Posterior vena cava (tissue), 2 donors: Measurements from ENCODE around the gene RPGRIP1L. TPM values are rescaled to one million over a fixed set of nuclear protein-coding genes. Genes with fewer than 3 reads are reported as not detected.

Experiments used
- DNase-seq: peaks from one replicate; pipeline ENCODE4 v3.0.0-alpha.2; 2020; ENCODE audit warnings: low spot score
- intact Hi-C, 2 donors: fragments of 100-400 bp; cut with DNase I; formaldehyde crosslinking; loops; one replicate each; pipeline versions ENCODE4 v1.14.1 to v1.14.2; 2022 to 2023
- total RNA-seq, 2 donors: library from RNA; stranded (reverse); fragmentation: NEBNext Ultra II Directional; extraction: Animal tissue kit (Norgen Biotek cat#: 25700); gene quantifications; one replicate each; pipeline ENCODE4 v1.2.1, GENCODE V29; 2021
- donor health status: DM: yes; HTN: yes; CAD: no.
- donor health status: DM: yes; HTN: yes; CAD: no.

The RPGRIP1L gene
- total RNA-seq, 2 donors from 2014 or later, result 6.6 to 6.8 TPM

DNA sequence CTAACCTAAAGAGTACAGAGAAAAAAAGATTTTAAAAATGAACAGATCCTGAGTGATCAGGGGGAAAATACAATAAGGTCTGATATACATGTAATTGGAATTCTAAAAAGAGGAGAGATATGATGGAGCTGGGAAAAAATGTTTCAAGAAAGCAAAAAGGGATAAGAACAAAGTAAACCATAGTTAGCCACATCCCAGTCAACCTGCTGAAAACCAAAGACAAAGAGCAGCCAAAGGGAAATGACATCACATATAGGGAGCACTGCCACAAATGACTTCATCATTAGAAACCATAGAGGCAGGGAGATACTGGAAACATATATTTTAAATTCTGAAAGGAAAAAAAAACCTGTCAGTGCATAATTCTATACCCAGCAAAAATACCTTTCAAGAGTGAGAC lies 131.9 kb downstream of the RPGRIP1L start:
- DNase-seq, result no peak
- intact Hi-C loops, result no loop called here

DNA sequence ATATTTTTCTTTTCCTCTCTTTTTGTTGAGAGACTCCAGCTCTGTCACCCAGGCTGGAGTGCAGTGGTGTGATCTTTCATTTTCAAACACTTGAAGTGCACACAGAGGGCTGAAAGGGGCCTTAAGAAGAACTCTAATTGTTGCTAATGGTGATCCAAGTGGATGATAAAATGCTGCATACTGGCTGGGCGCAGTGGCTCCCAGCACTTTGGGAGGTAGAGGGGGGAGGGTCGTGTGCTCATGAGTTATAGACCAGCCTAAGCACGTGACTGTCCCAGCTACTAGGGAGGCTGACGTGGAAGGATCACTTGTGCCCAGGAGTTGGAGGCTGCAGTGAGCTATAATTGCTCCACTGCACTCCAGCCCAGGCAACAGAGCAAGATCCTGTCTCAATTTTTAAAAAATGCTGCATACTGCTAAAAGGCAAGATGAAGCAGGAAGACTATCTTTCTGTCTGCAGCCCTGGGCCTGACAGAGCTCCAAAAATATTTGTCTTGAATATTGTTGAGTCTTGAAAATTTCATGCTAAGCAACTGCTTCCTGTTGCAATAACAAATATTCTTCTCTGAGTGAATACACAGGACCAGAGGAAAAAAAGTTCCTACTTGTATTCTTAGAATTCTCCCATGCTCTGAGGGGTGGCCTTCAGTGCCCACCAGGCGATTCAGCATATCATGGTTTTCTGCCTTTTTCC lies 137.0 kb downstream of the RPGRIP1L start:
- intact Hi-C loops, result no loop called here
- no peak for DNase-seq

DNA sequence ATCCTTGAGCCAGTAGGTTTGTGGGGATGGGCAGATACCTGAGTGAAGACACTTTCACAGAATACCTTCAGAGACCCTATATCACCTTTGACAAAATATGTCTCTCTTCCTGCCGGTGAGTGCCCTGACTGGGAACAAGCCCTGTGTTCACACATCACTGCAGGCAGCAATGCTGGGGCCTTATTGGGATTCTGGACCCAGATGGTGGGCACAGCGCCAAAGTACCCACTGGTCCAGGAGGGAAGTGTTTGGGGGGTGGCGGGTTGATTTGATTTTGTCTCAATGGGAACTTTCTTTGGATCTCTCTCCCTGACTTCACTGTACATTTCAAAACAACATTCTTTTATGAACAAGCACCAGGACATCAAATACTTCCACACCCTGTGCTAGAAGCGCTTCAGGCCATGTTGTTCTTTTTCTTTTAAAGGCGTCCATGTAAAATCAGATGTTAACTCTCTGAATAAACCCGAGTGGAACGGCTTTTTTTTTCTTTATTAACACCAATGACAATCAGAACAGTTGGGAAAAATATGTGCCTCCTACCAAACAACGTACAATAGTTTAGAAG lies 138.3 kb downstream of the RPGRIP1L start:
- DNase-seq, result no peak
- intact Hi-C loops, result no loop called here

DNA sequence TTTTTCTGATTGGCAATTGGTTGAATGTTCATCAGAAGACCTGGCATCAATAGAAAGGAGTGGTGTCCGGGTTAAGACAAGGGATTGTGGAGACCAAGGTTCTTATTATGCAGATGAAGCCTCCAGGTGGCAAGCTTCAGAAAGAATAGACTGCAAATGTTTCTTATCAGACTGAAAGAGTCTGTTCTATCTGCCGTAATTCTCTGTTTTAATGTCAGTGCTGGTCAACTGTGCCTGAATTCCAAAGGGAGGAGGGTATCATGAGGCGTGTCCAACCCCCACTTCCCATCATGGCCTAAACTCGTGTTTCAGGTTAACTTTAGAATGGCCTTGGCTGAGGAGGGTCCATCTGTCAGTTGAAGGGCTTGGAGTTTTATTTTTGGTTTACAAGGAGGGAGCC lies 140.2 kb downstream of the RPGRIP1L start:
- intact Hi-C loops, result no loop called here
- no peak for DNase-seq

DNA sequence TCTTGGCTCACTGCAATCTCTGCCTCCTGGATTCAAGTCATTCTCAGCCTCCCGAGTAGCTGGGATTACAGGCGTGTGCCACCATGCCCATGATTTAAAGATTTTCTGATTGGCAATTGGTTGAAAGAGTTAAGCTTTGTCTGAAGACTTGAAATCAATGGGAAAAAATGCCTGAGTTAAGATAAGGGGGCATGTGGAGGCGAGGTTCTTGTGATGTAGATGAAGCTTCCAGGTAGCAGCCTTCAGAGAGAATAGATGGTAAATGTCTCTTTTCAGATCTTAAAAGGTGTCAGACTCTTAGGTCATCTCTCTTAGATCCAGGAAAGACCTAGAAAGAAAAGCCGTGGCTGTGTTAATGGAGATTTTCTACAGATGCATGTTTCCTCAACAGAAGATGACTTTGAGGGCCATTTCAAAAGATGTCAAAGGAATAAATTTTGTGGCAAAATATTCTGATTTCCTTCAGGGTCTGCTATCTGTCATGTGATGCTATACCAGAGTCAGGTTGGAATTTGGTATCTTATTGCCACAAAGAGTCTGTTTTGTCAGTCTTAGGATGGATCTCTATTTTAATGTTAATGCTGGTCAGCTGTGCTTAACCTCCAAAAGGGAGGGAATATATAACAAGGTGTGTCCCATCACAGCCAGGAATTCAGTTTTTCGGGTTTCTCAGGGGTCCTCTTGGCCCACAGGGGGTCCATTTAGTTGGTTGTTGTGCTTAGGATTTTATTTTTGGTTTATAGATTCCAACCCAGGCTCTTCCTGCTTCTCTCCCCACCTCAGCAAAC lies 142.4 kb downstream of the RPGRIP1L start:
- DNase-seq, result no peak
- intact Hi-C loops, result no loop called here

DNA sequence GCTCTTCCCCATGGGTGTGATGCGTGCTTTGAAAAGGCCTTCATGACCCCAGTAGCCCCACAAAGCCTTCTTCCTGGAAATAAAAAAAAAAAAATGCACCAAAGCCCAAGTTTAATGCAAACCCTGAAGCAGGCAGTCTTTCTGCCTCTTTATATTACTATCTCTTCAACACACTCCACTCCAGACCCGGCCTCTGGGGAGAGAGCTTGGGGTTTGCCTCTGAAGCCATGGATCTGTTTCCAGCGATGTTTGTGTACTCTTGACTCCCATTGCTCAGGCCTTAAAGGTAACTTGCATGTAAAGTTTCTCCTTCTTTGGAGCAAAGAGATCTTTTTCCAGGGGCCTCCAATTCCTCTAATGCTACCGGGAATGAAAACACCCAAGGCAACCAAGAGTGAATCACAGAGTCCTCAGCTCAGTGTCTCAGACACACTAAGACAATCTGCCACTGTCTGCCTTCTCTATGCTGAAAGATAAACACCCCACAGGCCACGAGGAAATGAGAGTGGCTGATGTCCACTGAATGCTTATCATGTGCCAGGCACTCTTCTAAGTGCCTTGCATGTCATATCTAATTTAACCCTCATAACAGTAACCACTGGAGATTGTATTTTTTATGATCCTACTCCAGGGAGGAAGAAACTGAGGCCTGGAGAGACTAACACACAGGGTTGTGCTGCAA lies 144.2 kb downstream of the RPGRIP1L start:
- intact Hi-C loops, result loop anchor here in 1 of 2 donors (10.0 kb wide), 1 partner anchor 1075 kb away; no protein-coding TSS in a partner anchor
- no peak for DNase-seq

DNA sequence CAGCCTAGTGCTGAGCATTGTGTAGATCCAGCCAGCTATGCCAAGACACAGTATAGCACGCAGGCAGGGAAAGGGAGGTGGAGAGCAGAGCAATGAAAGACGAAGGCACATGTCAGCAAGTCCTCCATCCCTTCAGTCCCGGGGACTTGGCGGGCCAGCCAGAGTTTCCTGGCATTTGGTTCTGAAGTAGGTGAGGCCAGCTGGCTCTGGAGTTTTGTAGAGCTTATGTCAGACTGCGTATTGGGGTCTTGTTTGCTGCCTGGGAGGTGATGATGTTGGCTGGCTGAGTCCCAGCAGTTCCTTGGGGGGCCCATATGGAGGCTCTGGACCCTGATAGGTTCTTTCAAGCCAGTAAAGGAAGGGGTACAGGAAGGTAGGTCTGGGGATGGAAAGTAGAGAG lies 144.9 kb downstream of the RPGRIP1L start:
- DNase-seq, result no peak
- intact Hi-C loops, result loop anchor here in 1 of 2 donors (10.0 kb wide), 1 partner anchor 1074 kb away; no protein-coding TSS in a partner anchor

DNA sequence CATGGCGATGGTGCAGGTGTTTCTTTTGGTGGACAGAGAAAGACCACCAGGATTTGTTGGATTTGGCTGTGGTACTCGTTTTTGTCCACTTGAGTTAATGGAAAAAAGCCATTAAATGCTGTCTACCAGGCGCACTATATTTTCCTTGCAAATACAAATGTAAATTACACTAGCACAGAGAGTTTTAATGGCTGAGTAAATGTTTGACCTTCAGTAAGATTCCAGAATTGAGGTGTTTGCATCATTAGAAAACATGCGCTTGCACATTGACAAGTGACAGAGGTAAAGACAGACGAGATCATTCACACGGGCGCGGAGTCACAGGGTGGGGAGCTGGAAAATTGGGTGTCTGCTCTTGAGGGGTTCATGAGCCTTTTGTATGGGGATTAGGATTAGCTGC lies 147.1 kb downstream of the RPGRIP1L start:
- intact Hi-C loops, result loop anchor here in 1 of 2 donors (10.0 kb wide), 1 partner anchor 1072 kb away; no protein-coding TSS in a partner anchor
- no peak for DNase-seq

DNA sequence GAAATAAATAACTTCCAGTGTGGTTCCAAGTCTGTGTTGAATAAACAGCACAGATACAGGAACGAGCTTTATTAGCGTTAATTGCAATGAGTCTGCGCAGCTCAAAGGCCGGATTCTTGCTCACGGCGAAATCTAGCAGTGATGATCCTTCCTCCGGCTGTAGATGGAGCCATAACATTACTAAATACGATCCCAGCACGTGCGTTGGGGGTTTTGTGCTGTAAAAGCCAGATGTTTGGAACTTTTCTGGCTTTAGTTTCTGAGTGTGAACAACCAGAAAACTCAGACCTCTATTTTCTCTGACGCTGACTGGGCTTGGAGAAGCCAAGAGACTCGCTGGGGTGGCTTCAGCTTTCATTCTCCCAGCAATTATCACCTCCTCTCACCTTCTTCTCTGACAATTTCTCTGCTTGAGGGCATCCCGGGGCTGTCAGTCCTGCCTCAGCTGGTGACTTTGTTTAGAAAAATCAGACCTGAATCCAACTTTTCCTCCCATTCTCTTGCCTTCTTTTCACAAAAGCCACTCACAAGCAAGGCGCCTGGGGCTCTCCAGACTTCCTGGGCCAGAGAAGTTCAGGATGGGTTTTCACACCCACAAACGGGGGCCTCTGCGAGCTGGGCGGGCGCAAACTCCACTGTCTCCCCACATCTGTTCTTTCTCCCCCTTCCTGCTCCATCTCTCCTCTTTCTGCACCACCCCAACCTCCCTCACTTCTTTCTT lies 153.5 kb downstream of the RPGRIP1L start:
- DNase-seq, result no peak

More for the DNA sequence above, 153.5 kb downstream of the RPGRIP1L start:
- intact Hi-C loops, result loop anchor here in 1 of 2 donors (10.0 kb wide), 1 partner anchor 1065 kb away; no protein-coding TSS in a partner anchor

Other genes with a start within 250 kb of the RPGRIP1L start
- gene AKTIP, start 200.7 kb downstream of the RPGRIP1L start, total RNA-seq, result 10 to 100 TPM; 49.4 to 54.7 TPM
- 10 to 100 TPM; 77.7 to 98.0 TPM for gene FTO, start 297 bp upstream of the RPGRIP1L start, total RNA-seq